NB4 (cell line): Measurements from ENCODE around the gene DLEC1.

Experiments used
- DNase-seq: peaks from one replicate; pipeline ENCODE4 v3.0.0; 2010; ENCODE audit warnings: low read depth
- H3K4me3 ChIP-seq: one replicate; pipeline ENCODE4 v1.5.1; 2011; ENCODE audit warnings: mild to moderate bottlenecking, low read depth, low read length, moderate library complexity
- MYC ChIP-seq: IDR thresholded peaks from 2 replicates; pipeline ENCODE4 v1.6.1; 2011; ENCODE audit warnings: low read depth, low read length
- POLR2A ChIP-seq: IDR thresholded peaks from 2 replicates; pipeline ENCODE4 v1.6.1; 2011; ENCODE audit warnings: mild to moderate bottlenecking; ENCODE audit not compliant: insufficient read length; ENCODE audit errors: extremely low read depth
- TF ChIP-seq, protein P1 (sequence below): IDR thresholded peaks from one replicate; pipeline ENCODE4 v1.5.1; 2012; ENCODE audit warnings: low read depth, low read length
- TF ChIP-seq, protein P2 (sequence below): IDR thresholded peaks from 2 replicates; pipeline ENCODE4 v1.6.1; 2011; ENCODE audit warnings: low read depth, low read length

Gene DLEC1

DNA sequence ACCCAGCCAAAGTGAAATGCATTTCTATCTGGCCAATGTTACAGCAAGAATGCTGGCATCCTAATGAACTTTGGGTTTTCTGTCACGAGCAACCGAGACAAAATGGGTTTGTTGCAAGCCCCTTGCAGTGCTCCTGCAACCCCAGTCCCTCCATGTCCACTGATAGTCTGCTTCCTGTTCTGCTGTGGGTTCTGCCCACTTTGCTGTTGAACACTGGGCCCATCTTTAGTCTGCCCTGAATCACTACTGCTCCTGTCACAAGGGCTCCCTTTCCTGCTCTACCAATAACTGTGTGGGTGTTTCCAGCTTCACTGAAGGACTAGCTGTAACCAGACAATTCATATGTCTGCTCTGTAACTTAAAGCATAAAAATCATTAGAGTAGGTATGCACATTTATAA is 113.6 kb downstream of the DLEC1 start:
- no peak for DNase-seq
- no peak overlapping the region for H3K4me3 ChIP-seq
- no peak for TF ChIP-seq MYC
- no peak for TF ChIP-seq POLR2A
- TF ChIP-seq, protein P1, sequence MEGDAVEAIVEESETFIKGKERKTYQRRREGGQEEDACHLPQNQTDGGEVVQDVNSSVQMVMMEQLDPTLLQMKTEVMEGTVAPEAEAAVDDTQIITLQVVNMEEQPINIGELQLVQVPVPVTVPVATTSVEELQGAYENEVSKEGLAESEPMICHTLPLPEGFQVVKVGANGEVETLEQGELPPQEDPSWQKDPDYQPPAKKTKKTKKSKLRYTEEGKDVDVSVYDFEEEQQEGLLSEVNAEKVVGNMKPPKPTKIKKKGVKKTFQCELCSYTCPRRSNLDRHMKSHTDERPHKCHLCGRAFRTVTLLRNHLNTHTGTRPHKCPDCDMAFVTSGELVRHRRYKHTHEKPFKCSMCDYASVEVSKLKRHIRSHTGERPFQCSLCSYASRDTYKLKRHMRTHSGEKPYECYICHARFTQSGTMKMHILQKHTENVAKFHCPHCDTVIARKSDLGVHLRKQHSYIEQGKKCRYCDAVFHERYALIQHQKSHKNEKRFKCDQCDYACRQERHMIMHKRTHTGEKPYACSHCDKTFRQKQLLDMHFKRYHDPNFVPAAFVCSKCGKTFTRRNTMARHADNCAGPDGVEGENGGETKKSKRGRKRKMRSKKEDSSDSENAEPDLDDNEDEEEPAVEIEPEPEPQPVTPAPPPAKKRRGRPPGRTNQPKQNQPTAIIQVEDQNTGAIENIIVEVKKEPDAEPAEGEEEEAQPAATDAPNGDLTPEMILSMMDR, result no peak
- TF ChIP-seq, protein P2, sequence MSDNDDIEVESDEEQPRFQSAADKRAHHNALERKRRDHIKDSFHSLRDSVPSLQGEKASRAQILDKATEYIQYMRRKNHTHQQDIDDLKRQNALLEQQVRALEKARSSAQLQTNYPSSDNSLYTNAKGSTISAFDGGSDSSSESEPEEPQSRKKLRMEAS, result no peak

DNA sequence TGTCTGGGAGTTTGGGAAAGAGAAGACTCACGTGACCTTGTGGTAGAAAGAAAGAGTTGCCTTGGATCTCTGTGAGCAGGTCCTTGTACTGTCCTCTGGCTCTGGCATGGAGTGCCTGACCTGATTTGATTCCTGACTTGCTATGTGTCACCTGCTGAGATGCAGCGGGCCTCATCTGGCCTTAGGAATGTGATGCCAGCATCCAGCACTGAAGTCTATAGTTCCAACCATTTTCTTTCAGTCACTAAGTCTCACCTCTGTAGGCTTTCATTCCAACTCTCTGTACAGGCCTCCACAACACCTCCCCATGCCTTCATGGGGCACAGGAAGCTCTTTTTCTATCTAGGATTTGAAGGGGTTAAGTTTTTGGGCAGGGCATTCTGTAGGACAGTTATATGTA is 114.2 kb downstream of the DLEC1 start:
- no peak for DNase-seq
- TF ChIP-seq, protein P2, result no peak
- no peak for TF ChIP-seq MYC
- TF ChIP-seq, protein P1, result no peak
- TF ChIP-seq POLR2A, result no peak
- H3K4me3 ChIP-seq, result no peak overlapping the region

GRCh38 chr3:38154033-38154494 is 115.1 kb downstream of the DLEC1 start:
- H3K4me3 ChIP-seq, result no peak overlapping the region
- TF ChIP-seq POLR2A (no peak), MYC (no peak)
- TF ChIP-seq, protein P2, result no peak
- TF ChIP-seq, protein P1, result no peak
- DNase-seq, result peak; percentile 55

DNA sequence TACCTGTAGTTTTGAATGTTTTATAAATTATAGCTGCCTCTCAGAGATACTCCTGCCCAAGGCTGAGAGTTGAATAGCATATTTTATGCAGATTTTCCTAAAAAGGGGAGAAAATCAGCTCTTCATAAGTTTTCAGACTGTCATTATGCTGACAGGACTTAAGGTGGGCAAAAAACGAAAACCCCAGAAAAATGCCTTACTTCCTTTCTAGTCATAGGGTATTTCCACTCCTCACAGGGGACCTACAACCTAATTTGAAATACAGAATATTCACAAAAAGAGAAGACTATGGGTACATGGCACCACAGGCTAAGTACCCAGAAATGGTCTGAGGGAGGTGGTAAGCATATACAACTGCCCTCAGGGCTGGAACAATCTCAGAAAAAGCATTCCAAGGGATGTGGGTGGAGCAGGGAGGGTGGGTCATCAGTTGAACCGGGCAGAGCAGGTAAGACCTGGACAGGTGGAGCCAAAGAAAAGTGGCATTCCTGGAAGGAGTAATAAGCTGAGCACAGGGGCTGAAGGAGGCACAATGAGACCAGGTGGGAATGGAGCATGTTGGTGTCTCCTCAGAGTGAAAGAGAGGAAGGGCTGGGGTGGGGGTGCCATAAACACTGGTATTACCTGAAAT is 115.7 kb downstream of the DLEC1 start:
- no peak overlapping the region for H3K4me3 ChIP-seq
- DNase-seq, result no peak
- TF ChIP-seq MYC (no peak), POLR2A (no peak)
- TF ChIP-seq, protein P1, result no peak
- TF ChIP-seq, protein P2, result no peak

- no peak overlapping the region for H3K4me3 ChIP-seq
Observed at GRCh38 chr3:38155825-38156224, 116.8 kb downstream of the DLEC1 start.

More at GRCh38 chr3:38155825-38156224, 116.8 kb downstream of the DLEC1 start:
- TF ChIP-seq MYC, result no peak
- TF ChIP-seq, protein P1, result no peak
- no peak for TF ChIP-seq POLR2A
- TF ChIP-seq, protein P2, result no peak
- no peak for DNase-seq
